HFF-Myc (cell line): ENCODE measurements around the gene GRAMD1A.

ENCODE experiments used
- DNase-seq: peaks from one replicate; pipeline ENCODE4 v3.0.0-alpha.2; 2011; ENCODE audit warnings: low read depth; ENCODE audit errors: extremely low read depth
- H3K4me3 ChIP-seq: replicated peaks from 2 replicates; pipeline ENCODE4 v1.5.1; 2011; ENCODE audit warnings: low read depth, mild to moderate bottlenecking, control low read depth, low read length
- CTCF ChIP-seq: IDR thresholded peaks from 2 replicates; pipeline ENCODE4 v1.5.1; 2012; ENCODE audit warnings: mild to moderate bottlenecking, low read depth, low read length, control low read depth; ENCODE audit errors: missing control alignments

The GRAMD1A gene

DNA sequence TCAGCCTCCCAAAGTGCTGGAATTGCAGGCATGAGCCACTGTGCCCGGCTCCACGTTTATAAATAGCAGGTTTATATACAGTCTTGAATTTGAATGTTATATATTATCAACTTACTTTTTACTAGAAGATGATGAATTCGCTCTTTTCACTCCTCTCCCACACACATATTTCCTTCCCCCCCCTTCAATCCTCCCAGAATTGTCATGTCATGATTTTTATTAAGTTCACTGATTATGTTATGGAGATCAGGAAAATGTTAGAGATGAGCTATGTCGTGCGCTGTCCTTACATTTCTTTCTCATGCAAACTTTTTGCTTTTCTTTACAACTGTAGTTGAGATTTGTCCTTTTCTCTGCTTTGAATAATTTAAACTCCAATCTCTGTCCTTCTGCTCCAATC, 17.8 kb upstream of the GRAMD1A start:
- no peak for DNase-seq
- no peak overlapping the region for H3K4me3 ChIP-seq
- TF ChIP-seq CTCF, result no peak

GRCh38 chr19:34983786-34984185, 16.3 kb upstream of the GRAMD1A start:
- no peak overlapping the region for H3K4me3 ChIP-seq
- no peak for DNase-seq
- no peak for TF ChIP-seq CTCF

DNA sequence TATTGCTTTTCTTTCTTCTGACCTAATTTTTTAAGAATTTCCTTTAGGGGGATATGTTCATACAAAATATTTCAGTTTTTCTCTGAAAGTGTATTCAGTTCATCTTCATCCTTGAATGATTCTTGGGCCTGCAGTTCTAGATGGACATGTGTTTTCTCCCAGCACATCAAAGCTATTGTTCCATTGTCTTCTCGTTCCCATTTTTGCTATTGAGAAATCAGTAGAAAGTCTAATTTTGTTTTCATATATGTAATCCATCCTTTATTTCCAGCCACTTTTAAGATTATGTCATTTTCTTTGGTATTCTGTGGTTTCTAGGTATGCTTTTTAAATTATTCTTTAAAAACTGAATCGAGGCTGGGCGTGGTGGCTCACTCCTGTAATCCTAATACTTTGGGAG, 15.8 kb upstream of the GRAMD1A start:
- DNase-seq, result no peak
- no peak overlapping the region for H3K4me3 ChIP-seq

GRCh38 chr19:34985249-34986022, 14.7 kb upstream of the GRAMD1A start:
- no peak overlapping the region for H3K4me3 ChIP-seq
- no peak for TF ChIP-seq CTCF
- peak; percentile 37 for DNase-seq

More for the DNA sequence above, 15.8 kb upstream of the GRAMD1A start:
- no peak for TF ChIP-seq CTCF

DNA sequence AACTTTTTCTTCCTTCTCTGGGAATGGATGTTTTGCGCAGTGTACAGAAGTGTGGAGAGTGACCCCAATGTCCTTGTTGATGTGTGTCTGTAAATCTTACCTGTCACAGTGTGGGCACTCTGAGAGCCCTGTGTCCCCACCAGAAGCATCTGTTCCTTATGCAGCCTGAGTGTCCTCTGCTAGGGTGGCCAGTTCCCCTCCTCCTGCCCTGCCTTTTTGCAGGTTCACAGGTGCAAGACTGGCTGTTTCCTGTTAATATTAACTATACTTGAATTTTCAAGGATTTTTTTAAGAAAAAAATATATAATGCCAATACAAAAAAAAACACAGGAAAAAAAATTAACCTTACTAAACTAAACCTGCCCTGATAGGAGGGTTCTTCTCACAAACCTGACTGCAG, 12.0 kb upstream of the GRAMD1A start:
- DNase-seq, result no peak
- no peak for TF ChIP-seq CTCF
- no peak overlapping the region for H3K4me3 ChIP-seq

DNA sequence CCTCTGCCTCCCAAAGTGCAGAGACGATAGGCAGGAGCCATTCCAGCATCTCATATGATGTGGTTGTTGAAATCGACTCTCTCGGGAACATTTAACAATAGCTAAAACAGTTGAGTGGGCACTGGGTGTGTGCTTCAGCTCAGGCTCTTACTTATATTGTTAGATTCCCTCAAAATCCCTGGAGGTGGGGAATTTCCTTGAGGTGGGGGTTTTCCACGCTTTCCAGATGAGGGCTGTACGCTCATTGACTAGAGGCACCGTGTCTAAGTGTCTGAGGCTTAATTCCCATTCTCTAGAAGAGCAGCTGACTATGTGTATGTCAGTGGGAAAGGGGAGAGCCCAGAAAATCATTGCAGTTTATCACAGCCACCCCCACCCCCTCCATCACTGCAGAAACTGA, 10.8 kb upstream of the GRAMD1A start:
- H3K4me3 ChIP-seq, result no peak overlapping the region
- DNase-seq, result no peak
- no peak for TF ChIP-seq CTCF

- TF ChIP-seq CTCF, result no peak
- no peak for DNase-seq
- H3K4me3 ChIP-seq, result no peak overlapping the region
Observed at GRCh38 chr19:34990578-34991192, 9.4 kb upstream of the GRAMD1A start.
